ENCODE data around the gene RGS9BP. TPM values are rescaled to one million over a fixed set of nuclear protein-coding genes. Genes with fewer than 3 reads are reported as not detected.

The RGS9BP gene
- total and polyA plus RNA-seq, 2 of the 13 experiments (the other 11 are each of a cell fraction or from before 2014, with no cell fraction given), result 0.01 TPM; not detected in 1

DNA sequence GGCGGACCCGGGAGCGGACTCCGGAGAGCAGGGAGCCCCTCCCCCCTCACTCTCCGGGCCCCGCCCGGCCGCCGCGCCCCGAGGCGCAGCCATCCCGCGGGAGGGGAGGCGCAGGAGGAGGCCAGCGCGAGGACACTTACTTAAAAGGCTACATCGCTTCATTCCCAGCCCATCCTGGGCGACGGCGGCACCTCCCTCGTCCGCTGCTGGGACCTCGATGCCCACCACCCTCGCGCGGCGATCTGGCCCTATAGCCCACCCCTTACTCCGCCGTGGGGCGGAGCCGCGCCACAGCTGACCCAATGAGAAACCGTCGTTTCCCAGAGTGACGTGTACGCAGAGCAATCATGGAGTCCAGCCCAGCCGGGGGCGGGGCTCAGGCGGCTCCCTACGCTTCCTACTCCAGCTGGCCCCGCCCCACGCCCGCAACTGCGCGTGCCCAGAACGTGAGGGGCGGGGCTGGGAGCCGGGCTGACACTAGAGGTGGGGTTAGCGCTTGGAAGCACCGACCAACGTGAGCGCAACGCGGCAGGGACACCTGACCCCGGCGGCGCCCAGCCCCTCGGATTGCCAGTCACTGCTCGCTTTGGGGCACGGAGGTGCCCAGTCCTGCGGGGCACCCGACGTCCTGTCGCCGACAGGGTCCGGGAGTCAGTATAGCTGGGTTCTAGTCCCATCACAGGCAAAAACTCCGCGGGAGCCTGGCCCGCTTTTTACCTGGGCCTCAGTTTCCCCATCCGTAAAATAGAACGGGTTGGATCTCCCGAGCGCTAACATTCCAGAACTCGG lies 523 bp upstream of the RGS9BP start, which contains the start of gene ANKRD27 (continued):
- TF ChIP-seq, protein P1, sequence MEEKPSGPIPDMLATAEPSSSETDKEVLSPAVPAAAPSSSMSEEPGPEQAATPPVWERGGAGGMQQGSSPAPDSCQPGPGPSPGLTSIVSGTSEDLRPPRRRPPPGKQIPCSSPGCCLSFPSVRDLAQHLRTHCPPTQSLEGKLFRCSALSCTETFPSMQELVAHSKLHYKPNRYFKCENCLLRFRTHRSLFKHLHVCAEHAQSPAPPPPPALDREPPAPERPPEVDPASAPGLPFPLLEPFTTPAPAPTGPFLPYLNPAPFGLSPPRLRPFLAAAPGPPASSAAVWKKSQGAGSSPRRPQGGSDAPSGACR (CRISPR knock-in tag; IDR thresholded peaks at IDR 0.05), result 0 out of 2 replicates have a peak, but pooled peaks have one; percentile 38
- peak; percentile 40; the same call in 1 of the 2 replicates for TF ChIP-seq ZNF777 (CRISPR knock-in tag; IDR thresholded peaks at IDR 0.05)
- TF ChIP-seq, protein P2, sequence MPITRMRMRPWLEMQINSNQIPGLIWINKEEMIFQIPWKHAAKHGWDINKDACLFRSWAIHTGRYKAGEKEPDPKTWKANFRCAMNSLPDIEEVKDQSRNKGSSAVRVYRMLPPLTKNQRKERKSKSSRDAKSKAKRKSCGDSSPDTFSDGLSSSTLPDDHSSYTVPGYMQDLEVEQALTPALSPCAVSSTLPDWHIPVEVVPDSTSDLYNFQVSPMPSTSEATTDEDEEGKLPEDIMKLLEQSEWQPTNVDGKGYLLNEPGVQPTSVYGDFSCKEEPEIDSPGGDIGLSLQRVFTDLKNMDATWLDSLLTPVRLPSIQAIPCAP (CRISPR knock-in tag; IDR thresholded peaks at IDR 0.05; ENCODE audit: low read depth), result no peak
- no peak for TF ChIP-seq ZNF460 (CRISPR knock-in tag; IDR thresholded peaks at IDR 0.05; ENCODE audit: borderline replicate concordance)
- peak; percentile 31; the same call in 1 of the 2 replicates for TF ChIP-seq ZFP37 (CRISPR knock-in tag; IDR thresholded peaks at IDR 0.05; ENCODE audit: borderline replicate concordance)
- TF ChIP-seq TGIF2 (CRISPR knock-in tag; IDR thresholded peaks at IDR 0.05), result no peak
- TF ChIP-seq, protein P3, sequence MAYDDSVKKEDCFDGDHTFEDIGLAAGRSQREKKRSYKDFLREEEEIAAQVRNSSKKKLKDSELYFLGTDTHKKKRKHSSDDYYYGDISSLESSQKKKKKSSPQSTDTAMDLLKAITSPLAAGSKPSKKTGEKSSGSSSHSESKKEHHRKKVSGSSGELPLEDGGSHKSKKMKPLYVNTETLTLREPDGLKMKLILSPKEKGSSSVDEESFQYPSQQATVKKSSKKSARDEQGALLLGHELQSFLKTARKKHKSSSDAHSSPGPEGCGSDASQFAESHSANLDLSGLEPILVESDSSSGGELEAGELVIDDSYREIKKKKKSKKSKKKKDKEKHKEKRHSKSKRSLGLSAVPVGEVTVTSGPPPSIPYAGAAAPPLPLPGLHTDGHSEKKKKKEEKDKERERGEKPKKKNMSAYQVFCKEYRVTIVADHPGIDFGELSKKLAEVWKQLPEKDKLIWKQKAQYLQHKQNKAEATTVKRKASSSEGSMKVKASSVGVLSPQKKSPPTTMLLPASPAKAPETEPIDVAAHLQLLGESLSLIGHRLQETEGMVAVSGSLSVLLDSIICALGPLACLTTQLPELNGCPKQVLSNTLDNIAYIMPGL (CRISPR knock-in tag; IDR thresholded peaks at IDR 0.05; ENCODE audit: borderline replicate concordance in 1 of 2, low read depth in 1 of 2), result peak; percentile 15 to 31; a peak in 1 of 4 replicates
- TF ChIP-seq SIN3B (IDR thresholded peaks at IDR 0.05; ENCODE audit: low read length), result no peak
- no peak for TF ChIP-seq NCOA2 (CRISPR knock-in tag; IDR thresholded peaks at IDR 0.05)
- TF ChIP-seq, protein P4, sequence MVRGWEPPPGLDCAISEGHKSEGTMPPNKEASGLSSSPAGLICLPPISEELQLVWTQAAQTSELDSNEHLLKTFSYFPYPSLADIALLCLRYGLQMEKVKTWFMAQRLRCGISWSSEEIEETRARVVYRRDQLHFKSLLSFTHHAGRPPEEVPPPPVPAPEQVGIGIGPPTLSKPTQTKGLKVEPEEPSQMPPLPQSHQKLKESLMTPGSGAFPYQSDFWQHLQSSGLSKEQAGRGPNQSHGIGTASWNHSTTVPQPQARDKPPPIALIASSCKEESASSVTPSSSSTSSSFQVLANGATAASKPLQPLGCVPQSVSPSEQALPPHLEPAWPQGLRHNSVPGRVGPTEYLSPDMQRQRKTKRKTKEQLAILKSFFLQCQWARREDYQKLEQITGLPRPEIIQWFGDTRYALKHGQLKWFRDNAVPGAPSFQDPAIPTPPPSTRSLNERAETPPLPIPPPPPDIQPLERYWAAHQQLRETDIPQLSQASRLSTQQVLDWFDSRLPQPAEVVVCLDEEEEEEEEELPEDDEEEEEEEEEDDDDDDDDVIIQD (CRISPR knock-in tag; IDR thresholded peaks at IDR 0.05; ENCODE audit: low read depth), result no peak
- TF ChIP-seq KLF15 (CRISPR knock-in tag; IDR thresholded peaks at IDR 0.05; ENCODE audit: borderline replicate concordance), result no peak
- TF ChIP-seq SP2 (CRISPR knock-in tag; IDR thresholded peaks at IDR 0.05), result peak; percentile 99
- no peak for TF ChIP-seq JUND (CRISPR knock-in tag; IDR thresholded peaks at IDR 0.05)
- TF ChIP-seq ZNF607 (CRISPR knock-in tag; IDR thresholded peaks at IDR 0.05; ENCODE audit: borderline replicate concordance), result peak; percentile 25
- TF ChIP-seq NFIB (CRISPR knock-in tag; IDR thresholded peaks at IDR 0.05; ENCODE audit: borderline replicate concordance), result no peak
- peak; percentile 75 for TF ChIP-seq XRCC5 (optimal IDR thresholded peaks at IDR 0.05; ENCODE audit: low read length)
- TF ChIP-seq, protein P5, sequence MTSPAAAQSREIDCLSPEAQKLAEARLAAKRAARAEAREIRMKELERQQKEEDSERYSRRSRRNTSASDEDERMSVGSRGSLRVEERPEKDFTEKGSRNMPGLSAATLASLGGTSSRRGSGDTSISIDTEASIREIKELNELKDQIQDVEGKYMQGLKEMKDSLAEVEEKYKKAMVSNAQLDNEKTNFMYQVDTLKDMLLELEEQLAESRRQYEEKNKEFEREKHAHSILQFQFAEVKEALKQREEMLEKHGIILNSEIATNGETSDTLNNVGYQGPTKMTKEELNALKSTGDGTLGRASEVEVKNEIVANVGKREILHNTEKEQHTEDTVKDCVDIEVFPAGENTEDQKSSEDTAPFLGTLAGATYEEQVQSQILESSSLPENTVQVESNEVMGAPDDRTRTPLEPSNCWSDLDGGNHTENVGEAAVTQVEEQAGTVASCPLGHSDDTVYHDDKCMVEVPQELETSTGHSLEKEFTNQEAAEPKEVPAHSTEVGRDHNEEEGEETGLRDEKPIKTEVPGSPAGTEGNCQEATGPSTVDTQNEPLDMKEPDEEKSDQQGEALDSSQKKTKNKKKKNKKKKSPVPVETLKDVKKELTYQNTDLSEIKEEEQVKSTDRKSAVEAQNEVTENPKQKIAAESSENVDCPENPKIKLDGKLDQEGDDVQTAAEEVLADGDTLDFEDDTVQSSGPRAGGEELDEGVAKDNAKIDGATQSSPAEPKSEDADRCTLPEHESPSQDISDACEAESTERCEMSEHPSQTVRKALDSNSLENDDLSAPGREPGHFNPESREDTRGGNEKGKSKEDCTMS (CRISPR knock-in tag; conservative IDR thresholded peaks at IDR 0.05), result no peak
- no peak; the same call in 1 of the 2 replicates for TF ChIP-seq ZNF143 (CRISPR knock-in tag; IDR thresholded peaks at IDR 0.05)
- 0 out of 2 replicates have a peak, but pooled peaks have one; percentile 6 for TF ChIP-seq ZFP36L1 (CRISPR knock-in tag; IDR thresholded peaks at IDR 0.05)
- TF ChIP-seq SIN3A (IDR thresholded peaks at IDR 0.05; ENCODE audit: borderline replicate concordance, low read depth, low read length), result no peak; the same call in 1 of the 2 replicates
- TF ChIP-seq DNMT3B (CRISPR knock-in tag; conservative IDR thresholded peaks at IDR 0.05), result no peak

Data from HepG2 (cell line).